Measurements from ENCODE around the gene RAP1B. TPM values are rescaled to one million over a fixed set of nuclear protein-coding genes. Genes with fewer than 3 reads are reported as not detected.
"Not testable (repeated sequence)": the region's sequence is repeated elsewhere in the genome, so short reads cannot be mapped to it uniquely, and the experiment has no call there.

Gene RAP1B
- total RNA-seq, 1 donor from 2014 or later, result 174 TPM

GRCh38 chr12:68627673-68628319, 17.1 kb downstream of the RAP1B start:
- H3K36me3 Mint-ChIP-seq (ENCODE audit: low read depth), result peaks cover 76% of the 10 kb centered on the region
- no peaks in the 10 kb centered on the region for H3K27me3 Mint-ChIP-seq (ENCODE audit: low read depth)
- H3K4me1 Mint-ChIP-seq (ENCODE audit: low read depth), result peaks cover 39% of the 10 kb centered on the region
- DNase-seq (ENCODE audit: low spot score), result no peak
- intact Hi-C loops (cut with micrococcal nuclease), result no loop called here
- H3K4me3 Mint-ChIP-seq (ENCODE audit: low read depth), result no peak overlapping the region
- H3K27ac Mint-ChIP-seq, result no peak overlapping the region
- H3K9me3 Mint-ChIP-seq, result peaks cover 33% of the 10 kb centered on the region

GRCh38 chr12:68628698-68629097, 18.0 kb downstream of the RAP1B start:
- H3K27me3 Mint-ChIP-seq (ENCODE audit: low read depth), result no peaks in the 10 kb centered on the region
- no peak for DNase-seq (ENCODE audit: low spot score)
- peaks cover 73% of the 10 kb centered on the region for H3K36me3 Mint-ChIP-seq (ENCODE audit: low read depth)
- intact Hi-C loops (cut with micrococcal nuclease), result no loop called here
- peaks cover 33% of the 10 kb centered on the region for H3K9me3 Mint-ChIP-seq
- no peak overlapping the region for H3K4me3 Mint-ChIP-seq (ENCODE audit: low read depth)
- no peak overlapping the region for H3K27ac Mint-ChIP-seq
- H3K4me1 Mint-ChIP-seq (ENCODE audit: low read depth), result peaks cover 39% of the 10 kb centered on the region

- H3K4me3 Mint-ChIP-seq (ENCODE audit: low read depth), result no peak overlapping the region
- intact Hi-C loops (cut with micrococcal nuclease), result loop anchor here (2.0 kb wide), 1 partner anchor 17 kb away; no protein-coding TSS in a partner anchor
- H3K9me3 Mint-ChIP-seq, result peaks cover 30% of the 10 kb centered on the region
- H3K36me3 Mint-ChIP-seq (ENCODE audit: low read depth), result peaks cover 69% of the 10 kb centered on the region
- no peaks in the 10 kb centered on the region for H3K27me3 Mint-ChIP-seq (ENCODE audit: low read depth)
- H3K27ac Mint-ChIP-seq, result no peak overlapping the region
- peaks cover 49% of the 10 kb centered on the region for H3K4me1 Mint-ChIP-seq (ENCODE audit: low read depth)
- no peak for DNase-seq (ENCODE audit: low spot score)
These were observed 19.4 kb downstream of the RAP1B start for GRCh38 chr12:68630050-68630449.

GRCh38 chr12:68630598-68630997, 19.9 kb downstream of the RAP1B start:
- H3K27me3 Mint-ChIP-seq (ENCODE audit: low read depth), result no peaks in the 10 kb centered on the region
- no peak overlapping the region for H3K27ac Mint-ChIP-seq
- DNase-seq (ENCODE audit: low spot score), result no peak
- peaks cover 66% of the 10 kb centered on the region for H3K36me3 Mint-ChIP-seq (ENCODE audit: low read depth)
- peaks cover 50% of the 10 kb centered on the region for H3K4me1 Mint-ChIP-seq (ENCODE audit: low read depth)
- H3K9me3 Mint-ChIP-seq, result peaks cover 25% of the 10 kb centered on the region
- H3K4me3 Mint-ChIP-seq (ENCODE audit: low read depth), result no peak overlapping the region
- intact Hi-C loops (cut with micrococcal nuclease), result loop anchor here (2.0 kb wide), 1 partner anchor 18 kb away; no protein-coding TSS in a partner anchor

GRCh38 chr12:68631227-68631626, 20.5 kb downstream of the RAP1B start:
- DNase-seq (ENCODE audit: low spot score), result no peak
- H3K36me3 Mint-ChIP-seq (ENCODE audit: low read depth), result peaks cover 64% of the 10 kb centered on the region
- peaks cover 50% of the 10 kb centered on the region for H3K4me1 Mint-ChIP-seq (ENCODE audit: low read depth)
- no peaks in the 10 kb centered on the region for H3K27me3 Mint-ChIP-seq (ENCODE audit: low read depth)
- peaks cover 22% of the 10 kb centered on the region for H3K9me3 Mint-ChIP-seq
- intact Hi-C loops (cut with micrococcal nuclease), result loop anchor here (2.0 kb wide), 1 partner anchor 18 kb away; no protein-coding TSS in a partner anchor
- H3K27ac Mint-ChIP-seq, result peak overlapping the region; percentile 39
- H3K4me3 Mint-ChIP-seq (ENCODE audit: low read depth), result no peak overlapping the region

GRCh38 chr12:68632486-68632885, 21.8 kb downstream of the RAP1B start:
- Mint-ChIP-seq H3K4me1 (ENCODE audit: low read depth) (peaks cover 49% of the 10 kb centered on the region), H3K9me3 (peaks cover 9% of the 10 kb centered on the region), H3K36me3 (ENCODE audit: low read depth) (peaks cover 53% of the 10 kb centered on the region), H3K27ac (no peak overlapping the region), H3K27me3 (ENCODE audit: low read depth) (no peaks in the 10 kb centered on the region), H3K4me3 (ENCODE audit: low read depth) (no peak overlapping the region)
- DNase-seq (ENCODE audit: low spot score), result no peak
- intact Hi-C loops (cut with micrococcal nuclease), result no loop called here

- Mint-ChIP-seq H3K4me1 (ENCODE audit: low read depth) (peaks cover 56% of the 10 kb centered on the region), H3K4me3 (ENCODE audit: low read depth) (no peak overlapping the region), H3K27ac (no peak overlapping the region), H3K9me3 (no peaks in the 10 kb centered on the region), H3K27me3 (ENCODE audit: low read depth) (no peaks in the 10 kb centered on the region), H3K36me3 (ENCODE audit: low read depth) (peaks cover 41% of the 10 kb centered on the region)
- DNase-seq (ENCODE audit: low spot score), result no peak
- intact Hi-C loops (cut with micrococcal nuclease), result no loop called here
These were observed 23.2 kb downstream of the RAP1B start for GRCh38 chr12:68633614-68634558.

GRCh38 chr12:68636268-68636667, 25.6 kb downstream of the RAP1B start:
- H3K4me1 Mint-ChIP-seq (ENCODE audit: low read depth), result peaks cover 63% of the 10 kb centered on the region

GRCh38 chr12:68637439-68637838, 26.7 kb downstream of the RAP1B start:
- H3K27me3 Mint-ChIP-seq (ENCODE audit: low read depth); H3K27ac Mint-ChIP-seq; H3K9me3 Mint-ChIP-seq; intact Hi-C loops (cut with micrococcal nuclease); DNase-seq (ENCODE audit: low spot score); H3K4me3 Mint-ChIP-seq (ENCODE audit: low read depth): not testable (repeated sequence)
- Mint-ChIP-seq H3K36me3 (ENCODE audit: low read depth) (peaks cover 30% of the 10 kb centered on the region), H3K4me1 (ENCODE audit: low read depth) (peaks cover 65% of the 10 kb centered on the region)

More at GRCh38 chr12:68636268-68636667, 25.6 kb downstream of the RAP1B start:
- Mint-ChIP-seq H3K27ac (no peak overlapping the region), H3K9me3 (no peaks in the 10 kb centered on the region), H3K36me3 (ENCODE audit: low read depth) (peaks cover 33% of the 10 kb centered on the region), H3K27me3 (ENCODE audit: low read depth) (no peaks in the 10 kb centered on the region), H3K4me3 (ENCODE audit: low read depth) (no peak overlapping the region)
- intact Hi-C loops (cut with micrococcal nuclease), result no loop called here
- no peak for DNase-seq (ENCODE audit: low spot score)

- Mint-ChIP-seq H3K36me3 (ENCODE audit: low read depth) (peaks cover 30% of the 10 kb centered on the region), H3K27me3 (ENCODE audit: low read depth) (no peaks in the 10 kb centered on the region), H3K4me3 (ENCODE audit: low read depth) (no peak overlapping the region), H3K9me3 (no peaks in the 10 kb centered on the region), H3K27ac (no peak overlapping the region), H3K4me1 (ENCODE audit: low read depth) (peaks cover 62% of the 10 kb centered on the region)
- DNase-seq (ENCODE audit: low spot score), result no peak
- intact Hi-C loops (cut with micrococcal nuclease), result no loop called here
These were observed 27.5 kb downstream of the RAP1B start for GRCh38 chr12:68638171-68638570.

- intact Hi-C loops (cut with micrococcal nuclease), result no loop called here
- no peak for DNase-seq (ENCODE audit: low spot score)
- Mint-ChIP-seq H3K4me3 (ENCODE audit: low read depth) (no peak overlapping the region), H3K4me1 (ENCODE audit: low read depth) (peaks cover 60% of the 10 kb centered on the region), H3K27ac (no peak overlapping the region), H3K9me3 (no peaks in the 10 kb centered on the region), H3K36me3 (ENCODE audit: low read depth) (peaks cover 32% of the 10 kb centered on the region), H3K27me3 (ENCODE audit: low read depth) (no peaks in the 10 kb centered on the region)
These were observed 28.2 kb downstream of the RAP1B start for GRCh38 chr12:68638721-68639395.

- intact Hi-C loops (cut with micrococcal nuclease), result no loop called here
- no peak overlapping the region for H3K4me3 Mint-ChIP-seq (ENCODE audit: low read depth)
- H3K9me3 Mint-ChIP-seq, result no peaks in the 10 kb centered on the region
- H3K36me3 Mint-ChIP-seq (ENCODE audit: low read depth), result peaks cover 35% of the 10 kb centered on the region
- no peak for DNase-seq (ENCODE audit: low spot score)
- no peaks in the 10 kb centered on the region for H3K27me3 Mint-ChIP-seq (ENCODE audit: low read depth)
- H3K27ac Mint-ChIP-seq, result no peak overlapping the region
- peaks cover 59% of the 10 kb centered on the region for H3K4me1 Mint-ChIP-seq (ENCODE audit: low read depth)
These were observed 28.7 kb downstream of the RAP1B start for GRCh38 chr12:68639396-68639767.
